ENCODE results near the gene PDS5A.
A peak's percentile ranks its signal among the peaks of the same experiment; 100 is the strongest.

PDS5A gene

GRCh38 chr4:39864391-39864790, 113.3 kb downstream of the PDS5A start:
- Histone ChIP-seq H3K4me3 (ENCODE audit: low read depth, low read length) (no peak overlapping the region), H3K27me3 (replicated peaks) (no peaks in the 10 kb centered on the region), H3K27ac (no peak overlapping the region), H3K36me3 (replicated peaks) (peaks cover 33% of the 10 kb centered on the region)
- in situ Hi-C loops (cut with HindIII; ENCODE audit: low pct_ligation_motif_present, low sequenced_read_pairs) = no loop called here
- no peak for DNase-seq
- TF ChIP-seq CTCF (IDR thresholded peaks at IDR 0.05; ENCODE audit: low read depth, low read length, missing control alignments) = no peak

GRCh38 chr4:39860804-39861203, 116.9 kb downstream of the PDS5A start:
- Histone ChIP-seq H3K27ac (no peak overlapping the region), H3K4me3 (ENCODE audit: low read depth, low read length) (no peak overlapping the region), H3K27me3 (replicated peaks) (no peaks in the 10 kb centered on the region), H3K36me3 (replicated peaks) (peaks cover 26% of the 10 kb centered on the region)
- DNase-seq = no peak
- TF ChIP-seq CTCF (IDR thresholded peaks at IDR 0.05; ENCODE audit: low read depth, low read length, missing control alignments) = no peak
- in situ Hi-C loops (cut with HindIII; ENCODE audit: low pct_ligation_motif_present, low sequenced_read_pairs) = no loop called here

- no peak for TF ChIP-seq CTCF (IDR thresholded peaks at IDR 0.05; ENCODE audit: low read depth, low read length, missing control alignments)
- H3K27me3 ChIP-seq (replicated peaks) = no peaks in the 10 kb centered on the region
- no peak overlapping the region for H3K27ac ChIP-seq
- no peak overlapping the region for H3K4me3 ChIP-seq (ENCODE audit: low read depth, low read length)
- H3K36me3 ChIP-seq (replicated peaks) = peaks cover 10% of the 10 kb centered on the region
- DNase-seq = peak; percentile 6
- in situ Hi-C loops (cut with HindIII; ENCODE audit: low pct_ligation_motif_present, low sequenced_read_pairs) = no loop called here
Observed at GRCh38 chr4:39855909-39856512, 121.7 kb downstream of the PDS5A start.

GRCh38 chr4:39852636-39853035, 125.1 kb downstream of the PDS5A start:
- Histone ChIP-seq H3K4me3 (ENCODE audit: low read depth, low read length) (no peak overlapping the region), H3K36me3 (replicated peaks) (peaks cover 11% of the 10 kb centered on the region), H3K27ac (no peak overlapping the region), H3K27me3 (replicated peaks) (no peaks in the 10 kb centered on the region)
- no peak for TF ChIP-seq CTCF (IDR thresholded peaks at IDR 0.05; ENCODE audit: low read depth, low read length, missing control alignments)
- in situ Hi-C loops (cut with HindIII; ENCODE audit: low pct_ligation_motif_present, low sequenced_read_pairs) = no loop called here
- no peak for DNase-seq

GRCh38 chr4:39850727-39851126, 127.0 kb downstream of the PDS5A start:
- in situ Hi-C loops (cut with HindIII; ENCODE audit: low pct_ligation_motif_present, low sequenced_read_pairs) = no loop called here
- Histone ChIP-seq H3K4me3 (ENCODE audit: low read depth, low read length) (no peak overlapping the region), H3K36me3 (replicated peaks) (peaks cover 13% of the 10 kb centered on the region)

More at GRCh38 chr4:39850727-39851126, 127.0 kb downstream of the PDS5A start:
- no peaks in the 10 kb centered on the region for H3K27me3 ChIP-seq (replicated peaks)
- H3K27ac ChIP-seq = no peak overlapping the region
- DNase-seq = no peak
- no peak for TF ChIP-seq CTCF (IDR thresholded peaks at IDR 0.05; ENCODE audit: low read depth, low read length, missing control alignments)

Measured in brain microvascular endothelial cell (primary cell).